ENCODE data around the gene DOK7. TPM values are rescaled to one million over a fixed set of nuclear protein-coding genes. Genes with fewer than 3 reads are reported as not detected.

The DOK7 gene
- total and polyA plus RNA-seq, 2 of the 4 experiments (the other 2 are of a cell fraction), result not detected

- BruUV-seq (replicated peaks), result no TSS peak
- ChIA-PET POLR2A (ENCODE audit: unreplicated experiment) (no interaction called here), CTCF (no interaction called here)
- Histone ChIP-seq H2BK5ac (ENCODE audit: low read depth, low read length, poor library complexity, severe bottlenecking) (no peak overlapping the region), H3K36me3 (ENCODE audit: control insufficient read depth, insufficient read depth, low read length) (no peaks in the 10 kb centered on the region), H4K8ac (ENCODE audit: low read depth in 2 of 2, low read length in 2 of 2) (no peak overlapping the region), H4K91ac (ENCODE audit: insufficient read depth, low read depth, low read length) (no peak overlapping the region), H3K23ac (ENCODE audit: low read depth, low read length) (no peak overlapping the region), H3K79me1 (ENCODE audit: low read depth in 1 of 2, low read length in 2 of 2) (no peaks in the 10 kb centered on the region), H2BK15ac (ENCODE audit: low read depth, low read length) (no peak overlapping the region), H3K4me1 (ENCODE audit: control insufficient read depth, insufficient read depth, low read length) (no peaks in the 10 kb centered on the region), H3K4me3 (ENCODE audit: insufficient read depth, low read depth, low read length) (no peak overlapping the region), H2BK20ac (ENCODE audit: low read depth, low read length) (no peak overlapping the region), H3K14ac (replicated peaks; ENCODE audit: low read depth, low read length) (no peak overlapping the region), H4K5ac (ENCODE audit: low read depth, low read length) (no peak overlapping the region), H2AK5ac (ENCODE audit: low read depth, low read length) (no peak overlapping the region), H3K9ac (ENCODE audit: low read depth, low read length) (no peak overlapping the region), H3K18ac (ENCODE audit: low read depth, low read length) (no peak overlapping the region), H2AK9ac (replicated peaks; ENCODE audit: low read depth, low read length, poor library complexity) (no peak overlapping the region), H3K4ac (ENCODE audit: low read depth, low read length) (no peak overlapping the region), H3K9me3 (ENCODE audit: control insufficient read depth, insufficient read depth, low read length) (no peaks in the 10 kb centered on the region), H2AFZ (replicated peaks; ENCODE audit: low read length, poor library complexity) (no peak overlapping the region), H2BK120ac (ENCODE audit: low read depth, low read length) (no peak overlapping the region), H3K27ac (ENCODE audit: insufficient read depth, low read length) (no peak overlapping the region), H3K4me2 (ENCODE audit: low read depth, low read length) (no peak overlapping the region), H4K20me1 (ENCODE audit: insufficient read depth, low read length) (no peaks in the 10 kb centered on the region), H3K27me3 (ENCODE audit: control insufficient read depth, insufficient read depth, low read length) (peaks cover 47% of the 10 kb centered on the region), H3K9me1 (ENCODE audit: insufficient read depth, low read length) (no peaks in the 10 kb centered on the region), H3K56ac (ENCODE audit: extremely low read depth, insufficient read depth, low read length) (no peak overlapping the region)
- in situ Hi-C loops (cut with MboI; ENCODE audit: low sequenced_read_pairs) (no loop called here), intact Hi-C loops (cut with micrococcal nuclease) (no loop called here), dilution Hi-C loops (cut with HindIII; ENCODE audit: low sequenced_read_pairs, unreplicated experiment) (no loop called here)
- TF ChIP-seq MXI1 (IDR thresholded peaks at IDR 0.05; ENCODE audit: borderline replicate concordance, low read depth, low read length) (no peak), ELK1 (IDR thresholded peaks at IDR 0.05; ENCODE audit: borderline replicate concordance, low read depth, low read length) (no peak), NFE2L2 (IDR thresholded peaks at IDR 0.05; ENCODE audit: low read depth, low read length) (no peak), MAFK (IDR thresholded peaks at IDR 0.05; ENCODE audit: low read depth, low read length) (no peak), RAD21 (IDR thresholded peaks at IDR 0.05; ENCODE audit: low read length) (no peak), CHD1 (IDR thresholded peaks at IDR 0.05; ENCODE audit: low read depth, low read length) (no peak)
- ATAC-seq (ENCODE audit: low read depth) (no peak), DNase-seq (no peak)
- WGBS, 2 experiments (ENCODE audit: extremely low coverage in 2 of 2, insufficient read length in 1 of 2), result 69% methylated on average over 4 of the region's 13 CpGs; no CpG with 5 or more reads in 1 of the 2 experiments
These were observed 11.1 kb downstream of the DOK7 start for GRCh38 chr4:3473996-3474765.
